Measurements from ENCODE around the gene HIVEP3.

Gene HIVEP3

GRCh38 chr1:41510531-41511238 lies 408.0 kb downstream of the HIVEP3 start:
- H3K4me1 Mint-ChIP-seq = peaks cover 18 to 24% of the 10 kb centered on the region in 2 donors
- H3K27ac Mint-ChIP-seq = peak overlapping the region; percentile 42
- H3K27me3 Mint-ChIP-seq = no peaks in the 10 kb centered on the region
- DNase-seq = no peak
- no peak for ATAC-seq (replicated peaks)
- H3K36me3 Mint-ChIP-seq = peaks cover 34 to 49% of the 10 kb centered on the region in 2 donors
- no peak overlapping the region for H3K4me3 Mint-ChIP-seq
- no peaks in the 10 kb centered on the region for H3K9me3 Mint-ChIP-seq

GRCh38 chr1:41509270-41509671 lies 409.5 kb downstream of the HIVEP3 start:
- Mint-ChIP-seq H3K36me3 (peaks cover 34 to 44% of the 10 kb centered on the region in 2 donors), H3K4me3 (peak overlapping the region in 1 of 2 donors; percentile 20), H3K4me1 (peaks cover 24 to 33% of the 10 kb centered on the region in 2 donors), H3K27ac (peak overlapping the region; percentile 75), H3K27me3 (no peaks in the 10 kb centered on the region), H3K9me3 (no peaks in the 10 kb centered on the region)
- no peak for DNase-seq
- peak; percentile 74 to 86 for ATAC-seq (replicated peaks)

GRCh38 chr1:41508290-41508689 lies 410.4 kb downstream of the HIVEP3 start:
- no peak overlapping the region for H3K4me3 Mint-ChIP-seq
- no peak for ATAC-seq (replicated peaks)
- no peaks in the 10 kb centered on the region for H3K9me3 Mint-ChIP-seq
- DNase-seq = no peak
- H3K4me1 Mint-ChIP-seq = peaks cover 27 to 37% of the 10 kb centered on the region in 2 donors
- H3K36me3 Mint-ChIP-seq = peaks cover 30 to 39% of the 10 kb centered on the region in 2 donors
- H3K27me3 Mint-ChIP-seq = no peaks in the 10 kb centered on the region
- H3K27ac Mint-ChIP-seq = no peak overlapping the region

GRCh38 chr1:41507836-41508235 lies 410.9 kb downstream of the HIVEP3 start:
- Mint-ChIP-seq H3K4me1 (peaks cover 25 to 37% of the 10 kb centered on the region in 2 donors), H3K36me3 (peaks cover 26 to 35% of the 10 kb centered on the region in 2 donors), H3K4me3 (no peak overlapping the region), H3K27me3 (no peaks in the 10 kb centered on the region), H3K9me3 (no peaks in the 10 kb centered on the region), H3K27ac (peak overlapping the region; percentile 37)
- no peak for DNase-seq
- ATAC-seq (replicated peaks) = no peak

- H3K4me1 Mint-ChIP-seq = peaks cover 25 to 37% of the 10 kb centered on the region in 2 donors
- no peak for DNase-seq
- H3K27ac Mint-ChIP-seq = peak overlapping the region; percentile 81
- H3K4me3 Mint-ChIP-seq = no peak overlapping the region
- no peak for ATAC-seq (replicated peaks)
- no peaks in the 10 kb centered on the region for H3K9me3 Mint-ChIP-seq
- H3K27me3 Mint-ChIP-seq = no peaks in the 10 kb centered on the region
- peaks cover 20 to 28% of the 10 kb centered on the region in 2 donors for H3K36me3 Mint-ChIP-seq
Observed at GRCh38 chr1:41507110-41507720, 411.5 kb downstream of the HIVEP3 start.

GRCh38 chr1:41504114-41505035 lies 414.3 kb downstream of the HIVEP3 start:
- H3K36me3 Mint-ChIP-seq = peaks cover 1 to 6% of the 10 kb centered on the region in 2 donors
- no peak overlapping the region for H3K4me3 Mint-ChIP-seq
- no peaks in the 10 kb centered on the region for H3K9me3 Mint-ChIP-seq
- H3K27me3 Mint-ChIP-seq = no peaks in the 10 kb centered on the region
- peak; percentile 53 to 54 for ATAC-seq (replicated peaks)
- H3K4me1 Mint-ChIP-seq = peaks cover 15 to 23% of the 10 kb centered on the region in 2 donors
- peak overlapping the region; percentile 48 for H3K27ac Mint-ChIP-seq
- no peak for DNase-seq

- Mint-ChIP-seq H3K27me3 (no peaks in the 10 kb centered on the region), H3K4me1 (peaks cover 9 to 15% of the 10 kb centered on the region in 2 donors), H3K4me3 (no peak overlapping the region), H3K36me3 (peaks cover 0 to 3% of the 10 kb centered on the region in 2 donors), H3K27ac (no peak overlapping the region), H3K9me3 (no peaks in the 10 kb centered on the region)
- DNase-seq (no peak), ATAC-seq (replicated peaks) (no peak)
Observed at GRCh38 chr1:41503538-41504113, 415.1 kb downstream of the HIVEP3 start.

- no peak overlapping the region for H3K4me3 Mint-ChIP-seq
- H3K36me3 Mint-ChIP-seq = peaks cover 0 to 3% of the 10 kb centered on the region in 2 donors
- peaks cover 9 to 15% of the 10 kb centered on the region in 2 donors for H3K4me1 Mint-ChIP-seq
- ATAC-seq (replicated peaks) = no peak
- no peaks in the 10 kb centered on the region for H3K27me3 Mint-ChIP-seq
- no peaks in the 10 kb centered on the region for H3K9me3 Mint-ChIP-seq
- no peak for DNase-seq
- H3K27ac Mint-ChIP-seq = no peak overlapping the region
Observed at GRCh38 chr1:41502912-41503311, 415.8 kb downstream of the HIVEP3 start.

- no peaks in the 10 kb centered on the region for H3K9me3 Mint-ChIP-seq
- peaks cover 9 to 15% of the 10 kb centered on the region in 2 donors for H3K4me1 Mint-ChIP-seq
- H3K36me3 Mint-ChIP-seq = no peaks in the 10 kb centered on the region
- H3K27me3 Mint-ChIP-seq = peaks cover 6 to 10% of the 10 kb centered on the region in 2 donors
- H3K4me3 Mint-ChIP-seq = no peak overlapping the region
- ATAC-seq (replicated peaks) (no peak), DNase-seq (no peak)
- no peak overlapping the region for H3K27ac Mint-ChIP-seq
Observed at GRCh38 chr1:41501581-41501980, 417.1 kb downstream of the HIVEP3 start.

- Mint-ChIP-seq H3K4me3 (no peak overlapping the region), H3K9me3 (no peaks in the 10 kb centered on the region), H3K27me3 (peaks cover 6 to 10% of the 10 kb centered on the region in 2 donors), H3K27ac (no peak overlapping the region), H3K36me3 (no peaks in the 10 kb centered on the region), H3K4me1 (peaks cover 9 to 15% of the 10 kb centered on the region in 2 donors)
- no peak for ATAC-seq (replicated peaks)
- DNase-seq = no peak
Observed at GRCh38 chr1:41500781-41501518, 417.8 kb downstream of the HIVEP3 start.

- Mint-ChIP-seq H3K27me3 (peaks cover 11 to 15% of the 10 kb centered on the region in 2 donors), H3K36me3 (no peaks in the 10 kb centered on the region), H3K9me3 (no peaks in the 10 kb centered on the region), H3K4me3 (no peak overlapping the region), H3K4me1 (peaks cover 12 to 21% of the 10 kb centered on the region in 2 donors), H3K27ac (no peak overlapping the region)
- DNase-seq (no peak), ATAC-seq (replicated peaks) (no peak)
Observed at GRCh38 chr1:41500378-41500777, 418.3 kb downstream of the HIVEP3 start.

GRCh38 chr1:41499591-41499990 lies 419.1 kb downstream of the HIVEP3 start:
- Mint-ChIP-seq H3K27ac (no peak overlapping the region), H3K4me1 (peaks cover 9 to 15% of the 10 kb centered on the region in 2 donors), H3K4me3 (no peak overlapping the region), H3K27me3 (peaks cover 19 to 23% of the 10 kb centered on the region in 2 donors), H3K36me3 (no peaks in the 10 kb centered on the region), H3K9me3 (no peaks in the 10 kb centered on the region)
- DNase-seq = no peak
- ATAC-seq (replicated peaks) = no peak

GRCh38 chr1:41498804-41499203 lies 419.9 kb downstream of the HIVEP3 start:
- Mint-ChIP-seq H3K4me1 (peaks cover 3 to 8% of the 10 kb centered on the region in 2 donors), H3K27ac (no peak overlapping the region), H3K27me3 (peaks cover 22 to 27% of the 10 kb centered on the region in 2 donors), H3K4me3 (no peak overlapping the region), H3K36me3 (no peaks in the 10 kb centered on the region), H3K9me3 (no peaks in the 10 kb centered on the region)
- ATAC-seq (replicated peaks) = no peak
- DNase-seq = no peak

All from stimulated activated naive B cell treated with anti-CD40 and anti-IgM and Interleukin-4, amounts not matched to agents 10 μg/mL and 1 μg/mL and 100 μg/mL, for 72 hours (primary cell).